Left lobe of liver (tissue), 2 donors: ENCODE results near the gene TCEANC2. TPM values are rescaled to one million over a fixed set of nuclear protein-coding genes. Genes with fewer than 3 reads are reported as not detected.

Experiments used
- ATAC-seq: fragments of 200-7000 bp; cut with Tn5 transposase; one replicate; pipeline ENCODE4 v1.9.1; 2020; ENCODE audit warnings: mild to moderate bottlenecking, moderate library complexity
- DNase-seq: peaks from one replicate; pipeline ENCODE4 v3.0.0-alpha.2; 2020; ENCODE audit warnings: low spot score
- total RNA-seq: library from RNA; stranded (reverse); gene quantifications from one replicate; pipeline ENCODE4 v1.2.1, GENCODE V29; 2021
- donor health status: DM: no; HTN: no; CAD: no; lungs with moderate emphysema.
- donor health status: DM: no; HTN: yes; CAD: no.

TCEANC2 gene
- total RNA-seq, 1 donor from 2014 or later = 2.9 TPM

- DNase-seq (no peak), ATAC-seq (no peak)
Observed at GRCh38 chr1:54129858-54130257, 76.5 kb downstream of the TCEANC2 start.

GRCh38 chr1:54131419-54131818, 78.0 kb downstream of the TCEANC2 start:
- DNase-seq (no peak), ATAC-seq (no peak)

- no peak for DNase-seq
- no peak for ATAC-seq
Observed at GRCh38 chr1:54132495-54132894, 79.1 kb downstream of the TCEANC2 start.

- ATAC-seq (no peak), DNase-seq (no peak)
Observed at GRCh38 chr1:54134295-54134694, 80.9 kb downstream of the TCEANC2 start.

GRCh38 chr1:54135436-54136120, 82.2 kb downstream of the TCEANC2 start:
- no peak for ATAC-seq
- no peak for DNase-seq

- DNase-seq = no peak
- no peak for ATAC-seq
Observed at GRCh38 chr1:54136269-54136896, 83.0 kb downstream of the TCEANC2 start.

GRCh38 chr1:54136963-54137533, 83.6 kb downstream of the TCEANC2 start:
- DNase-seq (no peak), ATAC-seq (no peak)

- DNase-seq (no peak), ATAC-seq (peak; percentile 33)
Observed at GRCh38 chr1:54137534-54138061, 84.2 kb downstream of the TCEANC2 start.

- no peak for ATAC-seq
- no peak for DNase-seq
Observed at GRCh38 chr1:54138994-54139393, 85.6 kb downstream of the TCEANC2 start.

- no peak for ATAC-seq
Observed at GRCh38 chr1:54139711-54140110, 86.3 kb downstream of the TCEANC2 start.

GRCh38 chr1:54142146-54142900, 88.9 kb downstream of the TCEANC2 start:
- DNase-seq (no peak), ATAC-seq (no peak)

More at GRCh38 chr1:54139711-54140110, 86.3 kb downstream of the TCEANC2 start:
- DNase-seq = no peak

GRCh38 chr1:54144366-54144765, 91.0 kb downstream of the TCEANC2 start:
- DNase-seq (no peak), ATAC-seq (no peak)

- ATAC-seq (no peak), DNase-seq (no peak)
Observed at GRCh38 chr1:54149734-54150133, 96.3 kb downstream of the TCEANC2 start.

GRCh38 chr1:54151013-54151412, 97.6 kb downstream of the TCEANC2 start:
- DNase-seq = no peak
- ATAC-seq = no peak

GRCh38 chr1:54152696-54153095, 99.3 kb downstream of the TCEANC2 start, which contains the start of gene CDCP2:
CDCP2 (minus strand) TSS chr1:54153000; CDS start chr1:54152922, 78 bp downstream.
- ATAC-seq = no peak
- DNase-seq = no peak

GRCh38 chr1:54153535-54154439, 100.4 kb downstream of the TCEANC2 start:
- peak; percentile 87 for DNase-seq
- ATAC-seq = peak; percentile 98
